CMK (cell line): ENCODE measurements around the gene ADSS2.
"Not testable (repeated sequence)": the region's sequence is repeated elsewhere in the genome, so short reads cannot be mapped to it uniquely, and the experiment has no call there.

Experiments
- DNase-seq: peaks from one replicate; pipeline ENCODE4 v3.0.0-alpha.2; 2010; ENCODE audit warnings: low read depth

Gene ADSS2

GRCh38 chr1:244365262-244365661, 86.4 kb downstream of the ADSS2 start:
- not testable (repeated sequence) for DNase-seq

- DNase-seq = no peak
Measured at GRCh38 chr1:244362476-244362875, 89.2 kb downstream of the ADSS2 start.

- no peak for DNase-seq
Measured at GRCh38 chr1:244361764-244362473, 89.8 kb downstream of the ADSS2 start.
